ENCODE data around the gene SLC23A1. TPM values are rescaled to one million over a fixed set of nuclear protein-coding genes. Genes with fewer than 3 reads are reported as not detected.

The SLC23A1 gene
- total and polyA plus RNA-seq, 2 experiments from 2014 or later, result 0.06 TPM; not detected in 1

DNA sequence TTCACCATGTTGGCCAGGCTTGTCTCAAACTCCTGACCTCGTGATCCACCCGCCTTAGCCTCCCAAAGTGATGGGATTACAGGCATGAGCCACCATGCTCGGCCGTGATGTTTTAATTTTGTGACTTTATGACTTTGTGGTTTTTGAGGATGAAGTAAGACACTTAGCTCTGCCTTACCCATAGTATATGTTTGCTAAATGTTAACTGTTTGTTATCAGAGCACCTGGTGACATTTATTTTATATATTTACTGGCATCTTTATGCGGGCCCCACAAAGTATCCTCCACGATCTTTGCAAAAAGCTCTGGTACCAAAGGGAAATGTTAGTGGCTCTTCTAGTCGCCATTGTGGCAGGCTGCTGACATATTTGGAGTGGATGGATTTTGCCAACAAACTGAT is 6.7 kb downstream of the SLC23A1 start:
- Histone ChIP-seq H3K27ac (no peak overlapping the region), H3K4me3 (no peak overlapping the region), H3K4me1 (ENCODE audit: low read depth) (no peaks in the 10 kb centered on the region), H3K27me3 (no peaks in the 10 kb centered on the region), H3K9me3 (ENCODE audit: low read depth) (no peaks in the 10 kb centered on the region), H3K36me3 (peaks cover 13% of the 10 kb centered on the region)
- no peak for DNase-seq (ENCODE audit: low read depth in 1 of 2, low spot score in 1 of 2)
- TF ChIP-seq, protein P1, sequence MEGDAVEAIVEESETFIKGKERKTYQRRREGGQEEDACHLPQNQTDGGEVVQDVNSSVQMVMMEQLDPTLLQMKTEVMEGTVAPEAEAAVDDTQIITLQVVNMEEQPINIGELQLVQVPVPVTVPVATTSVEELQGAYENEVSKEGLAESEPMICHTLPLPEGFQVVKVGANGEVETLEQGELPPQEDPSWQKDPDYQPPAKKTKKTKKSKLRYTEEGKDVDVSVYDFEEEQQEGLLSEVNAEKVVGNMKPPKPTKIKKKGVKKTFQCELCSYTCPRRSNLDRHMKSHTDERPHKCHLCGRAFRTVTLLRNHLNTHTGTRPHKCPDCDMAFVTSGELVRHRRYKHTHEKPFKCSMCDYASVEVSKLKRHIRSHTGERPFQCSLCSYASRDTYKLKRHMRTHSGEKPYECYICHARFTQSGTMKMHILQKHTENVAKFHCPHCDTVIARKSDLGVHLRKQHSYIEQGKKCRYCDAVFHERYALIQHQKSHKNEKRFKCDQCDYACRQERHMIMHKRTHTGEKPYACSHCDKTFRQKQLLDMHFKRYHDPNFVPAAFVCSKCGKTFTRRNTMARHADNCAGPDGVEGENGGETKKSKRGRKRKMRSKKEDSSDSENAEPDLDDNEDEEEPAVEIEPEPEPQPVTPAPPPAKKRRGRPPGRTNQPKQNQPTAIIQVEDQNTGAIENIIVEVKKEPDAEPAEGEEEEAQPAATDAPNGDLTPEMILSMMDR (IDR thresholded peaks at IDR 0.05; ENCODE audit: low read depth, low read length), result no peak

DNA sequence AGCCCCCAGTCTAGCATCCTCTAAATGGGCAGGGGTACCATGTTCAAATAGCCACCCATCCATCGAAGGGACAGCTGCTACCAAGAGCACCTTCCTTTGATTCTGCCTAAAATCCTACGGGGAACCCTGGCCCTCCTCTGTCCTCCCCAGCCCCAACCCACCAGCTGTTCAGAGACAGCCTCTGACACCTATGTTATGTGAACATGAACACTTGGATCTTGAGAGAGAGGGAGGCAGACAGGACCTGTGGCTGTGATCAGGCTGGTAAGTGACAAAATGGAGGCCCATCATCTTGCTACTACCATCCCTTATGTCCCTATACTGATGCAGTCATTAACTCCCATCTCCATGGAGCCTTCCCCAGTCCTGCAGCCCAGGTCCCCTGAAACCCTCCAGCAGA is 8.2 kb downstream of the SLC23A1 start:
- no peak overlapping the region for H3K27ac ChIP-seq
- TF ChIP-seq, protein P1 (IDR thresholded peaks at IDR 0.05; ENCODE audit: low read depth, low read length), result no peak
- peaks cover 16% of the 10 kb centered on the region for H3K36me3 ChIP-seq
- no peak for DNase-seq (ENCODE audit: low read depth in 1 of 2, low spot score in 1 of 2)
- no peak overlapping the region for H3K4me3 ChIP-seq
- H3K9me3 ChIP-seq (ENCODE audit: low read depth), result no peaks in the 10 kb centered on the region
- no peaks in the 10 kb centered on the region for H3K4me1 ChIP-seq (ENCODE audit: low read depth)
- no peaks in the 10 kb centered on the region for H3K27me3 ChIP-seq

DNA sequence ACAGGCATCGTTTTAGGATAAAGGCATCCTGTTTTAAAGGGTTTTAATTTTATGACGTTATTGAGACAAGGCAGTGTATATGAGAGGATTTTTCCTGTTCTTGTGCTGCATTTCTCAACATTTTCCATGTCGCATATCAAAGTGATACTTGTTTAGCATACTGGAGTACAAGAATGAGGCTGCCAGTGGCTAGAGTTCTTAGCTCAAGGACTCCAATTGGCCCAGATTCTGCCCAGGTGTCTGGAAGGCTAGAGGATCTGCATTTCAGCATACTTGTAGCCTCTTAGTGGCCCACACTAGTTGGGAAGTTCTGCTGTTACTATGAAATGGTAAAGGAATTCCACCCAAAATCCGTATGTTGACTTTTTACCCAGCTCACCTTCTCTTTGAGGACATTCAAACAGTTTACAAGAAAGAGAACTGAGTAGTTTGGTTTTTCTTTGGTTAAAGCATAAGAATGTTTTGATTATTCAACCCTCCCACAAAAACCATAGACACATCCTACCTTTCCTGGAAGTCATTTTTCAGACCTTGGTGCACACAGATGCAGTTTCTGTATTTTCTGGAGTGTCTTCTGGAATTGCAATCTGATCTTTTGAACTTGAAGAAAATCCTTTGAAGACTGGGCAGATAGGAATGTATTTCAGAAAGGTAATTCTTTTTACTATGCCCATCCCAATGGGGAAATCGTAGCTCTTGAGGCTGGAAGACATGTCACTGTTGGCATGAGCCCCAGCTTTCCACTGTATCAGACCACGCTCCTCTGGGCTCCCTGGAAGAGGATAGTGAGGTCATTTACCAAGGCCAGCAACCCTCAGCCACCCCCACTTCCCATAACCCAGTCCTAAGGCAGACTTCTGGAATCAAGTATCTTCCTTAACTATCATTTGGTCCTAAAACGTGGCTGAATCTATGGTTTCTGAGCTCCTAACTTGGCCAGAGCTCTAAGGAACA is 11.3 kb downstream of the SLC23A1 start:
- no peaks in the 10 kb centered on the region for H3K9me3 ChIP-seq (ENCODE audit: low read depth)
- TF ChIP-seq, protein P1 (IDR thresholded peaks at IDR 0.05; ENCODE audit: low read depth, low read length), result no peak
- H3K27me3 ChIP-seq, result no peaks in the 10 kb centered on the region
- peak overlapping the region; percentile 30 for H3K27ac ChIP-seq
- no peak overlapping the region for H3K4me3 ChIP-seq
- H3K4me1 ChIP-seq (ENCODE audit: low read depth), result no peaks in the 10 kb centered on the region
- peak in 1 of 2 donors; percentile 42 for DNase-seq (ENCODE audit: low read depth in 1 of 2, low spot score in 1 of 2)
- H3K36me3 ChIP-seq, result peaks cover 36% of the 10 kb centered on the region

DNA sequence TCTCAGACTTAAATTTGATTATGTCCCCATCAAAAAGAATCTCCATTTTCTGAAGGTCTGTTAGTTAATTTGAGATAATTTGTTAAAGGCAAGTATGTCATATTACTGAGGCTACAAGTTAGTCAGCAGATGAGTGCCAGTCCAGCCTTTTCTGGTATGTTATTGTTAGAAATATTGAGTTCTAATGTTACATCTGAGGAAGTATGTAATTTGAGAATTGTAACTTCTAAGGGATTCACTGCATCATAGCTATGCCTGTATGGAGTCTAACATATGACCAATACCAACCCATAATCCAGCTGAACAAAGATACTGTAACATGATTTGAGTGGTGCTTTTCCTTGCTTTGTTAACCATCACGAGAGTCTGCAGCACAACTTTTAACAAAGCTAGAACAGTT is 13.9 kb downstream of the SLC23A1 start:
- Histone ChIP-seq H3K27me3 (no peaks in the 10 kb centered on the region), H3K27ac (no peak overlapping the region), H3K4me3 (no peak overlapping the region), H3K4me1 (ENCODE audit: low read depth) (no peaks in the 10 kb centered on the region), H3K9me3 (ENCODE audit: low read depth) (no peaks in the 10 kb centered on the region), H3K36me3 (peaks cover 58% of the 10 kb centered on the region)
- no peak for DNase-seq (ENCODE audit: low read depth in 1 of 2, low spot score in 1 of 2)
- TF ChIP-seq, protein P1 (IDR thresholded peaks at IDR 0.05; ENCODE audit: low read depth, low read length), result no peak

DNA sequence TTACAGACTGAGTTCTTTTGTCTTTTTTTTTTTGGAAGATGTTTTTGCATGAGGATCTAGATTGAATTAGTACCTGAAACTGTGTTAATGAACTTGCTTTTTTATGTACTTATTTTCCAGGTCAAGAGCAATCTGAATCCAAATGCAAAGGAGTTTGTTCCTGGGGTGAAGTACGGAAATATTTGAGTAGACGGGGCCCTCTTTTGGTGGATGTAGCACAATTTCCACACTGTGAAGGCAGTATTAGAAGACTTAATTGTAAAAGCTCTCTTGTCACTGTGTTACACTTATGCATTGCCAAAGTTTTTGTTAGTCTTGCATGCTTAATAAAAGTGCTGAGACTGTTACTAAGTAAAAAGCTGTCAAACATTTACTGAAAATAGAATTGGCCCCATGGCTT is 14.5 kb downstream of the SLC23A1 start:
- Histone ChIP-seq H3K9me3 (ENCODE audit: low read depth) (no peaks in the 10 kb centered on the region), H3K4me3 (no peak overlapping the region), H3K36me3 (peaks cover 64% of the 10 kb centered on the region), H3K27ac (no peak overlapping the region), H3K4me1 (ENCODE audit: low read depth) (no peaks in the 10 kb centered on the region), H3K27me3 (no peaks in the 10 kb centered on the region)
- no peak for DNase-seq (ENCODE audit: low read depth in 1 of 2, low spot score in 1 of 2)
- TF ChIP-seq, protein P1 (IDR thresholded peaks at IDR 0.05; ENCODE audit: low read depth, low read length), result no peak

Data from cardiac muscle cell (in vitro differentiated cells and primary cell).